Stimulated activated CD4-positive, alpha-beta T cell treated with anti-CD3 and anti-CD28 coated beads, Interleukin-15, amount 100 ng/mL, for 24 hours (primary cell): ENCODE measurements around the gene OLFML2A.

ENCODE experiments used
- DNase-seq: peaks from one replicate; pipeline ENCODE4 v3.0.0-alpha.2; 2020

OLFML2A gene

DNA sequence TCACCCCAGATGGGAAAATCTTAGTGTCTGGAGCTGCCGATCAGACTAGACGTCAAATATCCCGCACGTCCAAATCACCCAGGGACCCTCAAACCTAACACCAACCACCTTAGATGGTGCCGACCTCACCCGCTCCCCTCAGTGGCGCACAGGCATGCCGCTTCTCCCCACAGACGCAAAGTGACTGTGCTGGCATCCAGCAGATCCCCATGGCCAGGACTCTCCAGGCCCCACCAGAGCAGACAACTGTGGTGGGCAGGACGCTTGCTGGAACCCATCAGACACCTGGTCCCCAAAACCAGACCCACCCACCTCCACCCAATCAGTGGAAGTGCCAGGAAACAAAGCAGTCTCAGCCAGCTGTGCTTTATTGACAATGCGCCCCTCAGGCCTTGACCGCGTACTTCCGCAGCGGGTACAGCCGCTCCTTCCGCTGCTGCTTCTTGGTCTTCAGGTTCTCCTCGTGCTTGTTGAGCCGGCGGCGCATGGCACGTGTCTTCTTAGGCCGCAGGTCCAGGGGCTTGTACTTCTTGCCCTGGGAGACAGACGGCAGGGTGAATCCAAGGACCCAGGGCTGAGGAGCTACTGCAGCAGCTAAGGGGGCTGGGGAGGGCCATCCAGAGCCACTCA, 80.7 kb downstream of the OLFML2A start:
- DNase-seq, result no peak

DNA sequence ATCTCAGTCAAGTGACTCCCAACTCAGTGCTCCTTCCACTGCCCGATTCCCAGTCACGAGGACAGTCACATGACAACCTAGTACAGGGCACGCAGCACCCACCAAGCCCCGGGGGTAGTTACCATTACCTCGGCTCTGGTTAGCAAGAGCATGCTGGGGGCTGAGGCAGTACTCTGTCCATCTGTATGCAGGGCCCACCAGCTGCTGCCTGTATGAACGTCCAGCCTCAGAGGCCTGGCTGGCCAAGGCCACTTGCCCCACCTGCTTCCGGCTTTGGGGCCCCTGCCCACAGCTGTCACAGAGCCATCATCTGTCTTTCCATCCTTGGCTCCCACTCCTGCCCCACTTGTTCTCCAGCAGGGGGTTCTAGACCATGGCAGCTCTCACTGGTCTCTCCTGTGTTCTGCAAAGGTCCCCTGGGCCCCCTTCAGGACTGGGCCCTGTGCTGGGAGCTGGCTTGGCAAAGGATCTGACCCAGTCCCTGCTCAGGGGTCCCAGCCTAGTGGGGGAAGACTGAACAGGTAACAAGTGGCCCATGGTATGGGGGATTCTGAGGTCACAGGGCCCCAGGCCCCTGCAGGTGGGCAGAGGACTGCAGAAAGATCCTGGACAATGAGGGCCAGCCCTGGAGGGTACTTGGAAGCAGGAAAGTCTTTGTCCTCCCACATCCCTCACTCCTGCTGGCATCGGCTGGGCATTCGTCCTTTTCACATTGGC, 81.6 kb downstream of the OLFML2A start:
- DNase-seq, result no peak

DNA sequence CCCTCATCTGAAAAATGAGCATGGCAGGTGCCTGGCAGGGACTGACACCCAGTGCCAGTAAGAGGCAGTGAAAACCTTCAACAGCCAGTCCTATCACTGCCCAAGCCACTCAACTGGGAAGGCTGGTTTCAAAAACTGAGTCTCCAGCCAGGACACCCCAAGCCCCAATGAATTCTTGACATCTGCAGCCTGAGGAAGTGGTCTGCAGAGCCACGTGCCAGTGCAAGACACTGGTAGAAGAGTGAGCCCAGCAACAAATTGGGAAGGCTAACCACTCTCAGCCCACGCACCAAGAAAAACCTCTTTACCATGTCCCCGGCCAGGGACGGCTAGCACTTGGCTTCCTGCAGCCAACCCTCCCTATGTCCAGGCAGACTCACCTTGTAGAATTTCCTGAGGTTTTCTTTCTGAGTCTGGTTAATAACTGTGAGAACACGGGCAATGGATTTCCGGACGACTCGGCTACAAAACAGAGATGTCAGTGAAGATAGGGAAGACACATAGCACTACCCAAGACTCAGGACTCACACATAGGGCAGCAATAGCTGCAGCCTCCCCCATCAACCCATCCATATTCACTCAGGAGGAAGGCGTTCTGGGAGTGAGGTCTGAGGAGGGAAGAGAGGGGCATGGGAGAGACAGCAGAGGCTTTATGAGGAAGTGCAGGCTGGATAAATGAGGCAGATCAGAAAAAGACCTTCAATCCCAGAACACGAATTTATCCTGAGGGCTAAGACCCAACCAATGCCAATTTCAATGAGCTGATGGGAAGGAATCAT, 83.1 kb downstream of the OLFML2A start:
- DNase-seq, result no peak

DNA sequence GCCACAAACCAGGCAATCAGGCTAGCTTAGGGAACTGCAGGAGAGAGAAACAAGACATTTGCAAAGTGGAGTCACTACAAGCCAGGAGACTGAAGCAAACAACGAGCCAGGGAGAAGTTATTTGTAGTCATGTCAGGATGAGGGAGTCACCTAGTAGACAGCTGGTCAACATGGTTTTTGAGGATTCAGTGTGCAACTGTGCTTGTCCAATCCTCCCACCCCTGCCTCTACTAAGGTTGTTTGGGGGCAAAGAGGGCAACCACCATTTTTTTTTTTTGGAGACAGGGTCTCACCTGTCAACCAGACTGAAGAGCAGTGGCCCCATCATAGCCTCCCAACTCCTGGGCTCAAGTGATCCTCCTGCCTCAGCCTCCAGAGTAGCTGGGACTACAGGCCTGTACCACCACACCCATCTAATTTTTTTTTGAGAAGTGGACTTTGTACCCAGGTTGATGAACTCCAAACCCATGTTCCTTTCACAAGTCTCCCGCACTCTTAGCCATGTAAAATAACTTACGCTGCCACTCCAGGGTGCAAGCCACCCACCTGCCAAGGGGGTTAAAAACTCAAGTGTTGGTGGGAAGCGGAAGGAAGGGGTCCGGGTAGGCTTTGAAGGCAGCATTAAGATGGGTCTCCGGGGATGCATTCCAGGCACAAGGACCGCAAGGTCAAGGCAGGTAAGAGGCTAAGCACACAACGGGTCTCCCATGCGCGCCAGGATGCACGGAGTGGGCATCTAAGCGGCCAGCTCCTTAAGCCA, 83.8 kb downstream of the OLFML2A start:
- no peak for DNase-seq

DNA sequence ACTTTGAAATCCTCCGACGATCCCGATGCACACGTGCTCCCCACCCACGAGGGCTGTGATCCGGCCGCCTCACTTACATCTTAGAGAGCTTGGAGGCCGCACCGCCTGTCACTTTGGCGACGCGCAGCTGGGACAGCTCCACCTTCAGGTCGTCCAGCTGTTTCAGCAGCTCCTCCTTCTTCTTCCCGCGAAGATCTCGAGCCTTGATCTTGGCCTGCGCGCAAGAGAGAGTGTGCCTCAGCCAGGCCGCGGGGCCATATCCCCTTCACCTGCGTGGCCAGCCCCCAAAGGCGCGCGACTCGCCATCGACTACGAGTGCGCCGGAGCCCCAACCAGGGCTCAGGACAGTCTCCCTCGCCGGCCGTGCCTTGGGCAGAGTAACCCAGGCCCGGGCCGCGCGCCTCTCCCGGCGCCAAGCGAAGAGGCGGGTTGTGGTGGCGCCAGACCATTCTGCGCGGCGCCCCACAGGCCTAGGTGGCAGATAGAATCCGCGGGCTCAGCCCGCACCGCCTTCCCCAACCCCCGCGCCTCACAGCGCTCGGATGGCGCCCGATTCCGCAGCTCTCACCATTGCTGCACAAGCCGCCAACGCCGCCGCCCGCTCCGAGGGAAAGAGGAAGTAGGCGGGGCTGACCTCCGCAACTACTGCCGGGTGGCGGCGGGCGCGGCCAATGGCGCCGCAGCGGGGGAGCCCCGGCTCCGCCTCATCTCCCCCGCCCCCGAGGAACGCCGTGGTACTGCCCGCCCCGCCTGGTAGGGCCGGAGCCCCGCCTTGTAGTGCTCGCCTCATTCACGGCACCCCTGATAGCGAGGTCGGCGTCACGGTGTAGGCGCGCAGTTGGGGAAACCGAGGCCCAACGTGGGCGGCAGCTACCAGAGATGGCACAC, 84.7 kb downstream of the OLFML2A start, which contains the start of the genes ARPC5L and RPL35:
TSS of gene ARPC5L (plus strand) at position 789 of the 888 bp plus-strand sequence. CDS start 7,161 bp downstream, outside the sequence.
TSS of gene RPL35 (minus strand) at position 616 of the 888 bp plus-strand sequence. CDS start at position 571, 45 bp downstream.
- DNase-seq, result peak; percentile 97

DNA sequence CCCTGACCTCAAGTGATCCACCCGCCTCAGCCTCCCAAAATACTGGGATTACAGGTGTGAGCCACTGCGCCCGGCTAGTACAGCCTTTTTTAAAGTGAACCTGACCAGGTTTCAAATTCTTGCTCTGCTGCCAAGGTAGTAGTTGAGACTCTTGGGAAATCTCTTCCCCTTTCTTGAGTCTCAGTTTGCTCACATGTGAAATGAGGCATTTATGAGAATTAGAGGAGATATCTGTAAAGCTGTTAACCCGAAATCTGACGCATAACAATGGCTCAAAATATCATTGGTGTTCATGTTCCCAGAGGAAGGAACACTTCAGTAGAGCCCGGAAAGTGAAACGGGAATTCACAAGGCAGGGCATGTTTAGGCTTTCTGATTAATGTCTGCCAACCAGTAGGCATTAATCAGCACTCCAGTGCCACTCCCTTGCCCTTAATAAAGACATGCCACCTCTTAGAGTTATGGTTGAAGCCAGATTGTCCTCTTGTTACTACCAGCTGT, 86.5 kb downstream of the OLFML2A start:
- no peak for DNase-seq
